HEK293 (cell line): ENCODE results near the gene RBBP7.

ENCODE experiments used
- CTCF ChIA-PET: fragments of 350-600 bp; formaldehyde crosslinking; extraction: SDS; loops from one replicate; lab custom pipeline; 2021; ENCODE audit warnings: antibody characterized with exemption; lab: Yijun Ruan, JAX
- POLR2A ChIA-PET: fragments of 300-600 bp; formaldehyde crosslinking; extraction: SDS; loops from one replicate; lab custom pipeline; 2020; ENCODE audit warnings: antibody characterized with exemption, inconsistent platforms; lab: Yijun Ruan, JAX
- H3K27ac ChIP-seq: fragments of 200-500 bp; sonication (Bioruptor generic); 2 replicates; pipeline ENCODE4 v1.5.1; 2014; ENCODE audit warnings: low read depth, low read length, control low read depth, inconsistent platforms; ENCODE audit errors: extremely low read depth
- H3K36me3 ChIP-seq, 2 experiments: fragments of 200-500 bp in 1 of 2; sonication (Bioruptor generic) in 1 of 2; 1 replicate in 1 of 2; 2 replicates in 1 of 2; pipeline ENCODE4 v1.5.1; 2014 to 2017; ENCODE audit warnings: inconsistent platforms in 2 of 2, low read length in 2 of 2; ENCODE audit not compliant: control insufficient read depth in 2 of 2, insufficient read depth in 1 of 2
- H3K4me1 ChIP-seq: fragments of 200-500 bp; sonication (Bioruptor generic); 2 replicates; pipeline ENCODE4 v1.5.1; 2014; ENCODE audit warnings: mild to moderate bottlenecking, low read length, inconsistent platforms; ENCODE audit not compliant: control insufficient read depth, insufficient read depth
- H3K4me3 ChIP-seq: 2 replicates; pipeline ENCODE4 v1.5.1; 2011; ENCODE audit warnings: low read depth, mild to moderate bottlenecking, control low read depth, low read length, moderate library complexity
- H3K9me3 ChIP-seq: fragments of 200-500 bp; sonication (Bioruptor generic); 2 replicates; pipeline ENCODE4 v1.5.1; 2014; ENCODE audit warnings: low read depth, low read length, inconsistent platforms; ENCODE audit not compliant: control insufficient read depth, insufficient read depth
- BCL11A ChIP-seq: fragments of 450-650 bp; formaldehyde crosslinking; IDR thresholded peaks from 2 replicates; pipeline ENCODE4 v1.5.1; 2016; ENCODE audit warnings: low read depth, missing biosample characterization, missing genetic modification characterization
- GFI1B ChIP-seq: fragments of 450-650 bp; formaldehyde crosslinking; IDR thresholded peaks from 2 replicates; pipeline ENCODE4 v1.5.1; 2016; ENCODE audit warnings: missing biosample characterization, missing genetic modification characterization
- IKZF3 ChIP-seq: fragments of 450-650 bp; IDR thresholded peaks from 2 replicates; pipeline ENCODE4 v1.5.0; 2018; ENCODE audit warnings: missing biosample characterization, mild to moderate bottlenecking, missing genetic modification characterization, moderate library complexity
- KLF10 ChIP-seq: fragments of 450-650 bp; IDR thresholded peaks from 2 replicates; pipeline ENCODE4 v1.5.1; 2018; ENCODE audit warnings: missing biosample characterization, mild to moderate bottlenecking, missing genetic modification characterization
- KLF8 ChIP-seq: fragments of 450-650 bp; formaldehyde crosslinking; IDR thresholded peaks from 2 replicates; pipeline ENCODE4 v1.5.1; 2016; ENCODE audit warnings: missing biosample characterization, missing genetic modification characterization
- MZF1 ChIP-seq: fragments of 450-650 bp; formaldehyde crosslinking; IDR thresholded peaks from 2 replicates; pipeline ENCODE4 v1.5.1; 2017; ENCODE audit warnings: missing biosample characterization, missing genetic modification characterization, borderline replicate concordance
- SP7 ChIP-seq: fragments of 450-650 bp; formaldehyde crosslinking; IDR thresholded peaks from 2 replicates; pipeline ENCODE4 v1.5.1; 2016; ENCODE audit warnings: missing biosample characterization, missing genetic modification characterization
- ZBTB21 ChIP-seq: fragments of 450-650 bp; formaldehyde crosslinking; IDR thresholded peaks from 2 replicates; pipeline ENCODE4 v1.5.1; 2017; ENCODE audit warnings: missing biosample characterization, missing genetic modification characterization
- ZFP37 ChIP-seq: fragments of 450-650 bp; formaldehyde crosslinking; IDR thresholded peaks from 2 replicates; pipeline ENCODE4 v1.5.1; 2016; ENCODE audit warnings: missing biosample characterization, missing genetic modification characterization
- ZNF133 ChIP-seq: fragments of 450-650 bp; formaldehyde crosslinking; IDR thresholded peaks from 2 replicates; pipeline ENCODE4 v1.5.1; 2016; ENCODE audit warnings: missing biosample characterization, missing genetic modification characterization
- ZNF274 ChIP-seq, 2 experiments: fragments of 200-500 bp in 1 of 2; fragments of 450-650 bp in 1 of 2; sonication (Bioruptor generic) in 1 of 2; formaldehyde crosslinking in 1 of 2; IDR thresholded peaks; 2 replicates each; pipeline versions ENCODE4 v1.5.1 to v1.6.1; 2014 to 2016; ENCODE audit warnings: borderline replicate concordance in 1 of 2, inconsistent platforms in 1 of 2, low read length in 1 of 2, missing biosample characterization in 1 of 2, missing genetic modification characterization in 1 of 2
- ZNF311 ChIP-seq: fragments of 450-650 bp; formaldehyde crosslinking; IDR thresholded peaks from 2 replicates; pipeline ENCODE4 v1.5.1; 2017; ENCODE audit warnings: missing biosample characterization, missing genetic modification characterization, borderline replicate concordance
- ZNF341 ChIP-seq: fragments of 450-650 bp; formaldehyde crosslinking; IDR thresholded peaks from 2 replicates; pipeline ENCODE4; 2016; ENCODE audit warnings: low read depth, missing biosample characterization, missing genetic modification characterization
- ZNF362 ChIP-seq: fragments of 450-650 bp; formaldehyde crosslinking; IDR thresholded peaks from 2 replicates; pipeline ENCODE4 v1.5.1; 2016; ENCODE audit warnings: missing biosample characterization, missing genetic modification characterization
- ZNF416 ChIP-seq: fragments of 450-650 bp; formaldehyde crosslinking; IDR thresholded peaks from 2 replicates; pipeline ENCODE4 v1.5.1; 2016; ENCODE audit warnings: missing biosample characterization, missing genetic modification characterization
- ZNF423 ChIP-seq: fragments of 450-650 bp; formaldehyde crosslinking; IDR thresholded peaks from 2 replicates; pipeline ENCODE4 v1.5.1; 2016; ENCODE audit warnings: missing biosample characterization, missing genetic modification characterization
- ZNF548 ChIP-seq: fragments of 450-650 bp; formaldehyde crosslinking; IDR thresholded peaks from 2 replicates; pipeline ENCODE4 v1.5.1; 2016; ENCODE audit warnings: missing biosample characterization, missing genetic modification characterization
- ZNF639 ChIP-seq: fragments of 450-650 bp; formaldehyde crosslinking; IDR thresholded peaks from 2 replicates; pipeline ENCODE4 v1.5.1; 2016; ENCODE audit warnings: missing biosample characterization, missing genetic modification characterization
- ZNF660 ChIP-seq: fragments of 450-650 bp; IDR thresholded peaks from 2 replicates; pipeline ENCODE4 v1.5.1; 2018; ENCODE audit warnings: missing biosample characterization, mild to moderate bottlenecking, missing genetic modification characterization
- ZNF664 ChIP-seq: fragments of 450-650 bp; formaldehyde crosslinking; IDR thresholded peaks from 2 replicates; pipeline ENCODE4 v1.5.1; 2016; ENCODE audit warnings: missing biosample characterization, missing genetic modification characterization
- ZNF785 ChIP-seq: fragments of 450-650 bp; formaldehyde crosslinking; IDR thresholded peaks from 2 replicates; pipeline ENCODE4 v1.5.1; 2016; ENCODE audit warnings: missing biosample characterization, missing genetic modification characterization
- TF ChIP-seq, protein P1 (sequence below): fragments of 450-650 bp; IDR thresholded peaks from 2 replicates; pipeline ENCODE4 v1.5.1; 2018; ENCODE audit warnings: missing biosample characterization, mild to moderate bottlenecking, missing genetic modification characterization
- TF ChIP-seq, protein P2 (sequence below): fragments of 450-650 bp; formaldehyde crosslinking; IDR thresholded peaks from 2 replicates; pipeline ENCODE4 v1.5.1; 2016; ENCODE audit warnings: missing biosample characterization, missing genetic modification characterization
- TF ChIP-seq, protein P3 (sequence below): fragments of 450-650 bp; formaldehyde crosslinking; IDR thresholded peaks from 2 replicates; pipeline ENCODE4 v1.5.1; 2016; ENCODE audit warnings: missing biosample characterization, missing genetic modification characterization, low read depth
- TF ChIP-seq, protein P4 (sequence below): fragments of 450-650 bp; formaldehyde crosslinking; IDR thresholded peaks from 2 replicates; pipeline ENCODE4 v1.5.1; 2016; ENCODE audit warnings: missing biosample characterization, missing genetic modification characterization

Gene RBBP7

GRCh38 chrX:16828124-16828908, 41.8 kb downstream of the RBBP7 start:
- Histone ChIP-seq H3K27ac (no peak overlapping the region), H3K4me3 (no peak overlapping the region), H3K9me3 (no peaks in the 10 kb centered on the region), H3K4me1 (peaks cover 13% of the 10 kb centered on the region), H3K36me3 (peaks cover 29 to 59% of the 10 kb centered on the region in 2 experiments)
- CTCF ChIA-PET: interaction anchor here (0.6 to 4.6 kb wide), 8 partner anchors 9 to 1061 kb away, joined by 3 to 32 read pairs (median 4); no protein-coding TSS in a partner anchor
- POLR2A ChIA-PET: no interaction called here
- no peak for TF ChIP-seq ZNF341 (tag by site-specific recombination)
- TF ChIP-seq SP7 (tag by site-specific recombination): peak; percentile 35; the same call in 1 of the 2 replicates
- no peak for TF ChIP-seq GFI1B (tag by site-specific recombination)
- no peak for TF ChIP-seq ZNF660 (tag by site-specific recombination)
- TF ChIP-seq MZF1 (tag by site-specific recombination): no peak
- TF ChIP-seq, protein P1, sequence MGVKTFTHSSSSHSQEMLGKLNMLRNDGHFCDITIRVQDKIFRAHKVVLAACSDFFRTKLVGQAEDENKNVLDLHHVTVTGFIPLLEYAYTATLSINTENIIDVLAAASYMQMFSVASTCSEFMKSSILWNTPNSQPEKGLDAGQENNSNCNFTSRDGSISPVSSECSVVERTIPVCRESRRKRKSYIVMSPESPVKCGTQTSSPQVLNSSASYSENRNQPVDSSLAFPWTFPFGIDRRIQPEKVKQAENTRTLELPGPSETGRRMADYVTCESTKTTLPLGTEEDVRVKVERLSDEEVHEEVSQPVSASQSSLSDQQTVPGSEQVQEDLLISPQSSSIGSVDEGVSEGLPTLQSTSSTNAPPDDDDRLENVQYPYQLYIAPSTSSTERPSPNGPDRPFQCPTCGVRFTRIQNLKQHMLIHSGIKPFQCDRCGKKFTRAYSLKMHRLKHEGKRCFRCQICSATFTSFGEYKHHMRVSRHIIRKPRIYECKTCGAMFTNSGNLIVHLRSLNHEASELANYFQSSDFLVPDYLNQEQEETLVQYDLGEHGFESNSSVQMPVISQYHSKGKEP (tag by site-specific recombination): no peak
- peak; percentile 93 for TF ChIP-seq ZBTB21 (tag by site-specific recombination)
- TF ChIP-seq, protein P2, sequence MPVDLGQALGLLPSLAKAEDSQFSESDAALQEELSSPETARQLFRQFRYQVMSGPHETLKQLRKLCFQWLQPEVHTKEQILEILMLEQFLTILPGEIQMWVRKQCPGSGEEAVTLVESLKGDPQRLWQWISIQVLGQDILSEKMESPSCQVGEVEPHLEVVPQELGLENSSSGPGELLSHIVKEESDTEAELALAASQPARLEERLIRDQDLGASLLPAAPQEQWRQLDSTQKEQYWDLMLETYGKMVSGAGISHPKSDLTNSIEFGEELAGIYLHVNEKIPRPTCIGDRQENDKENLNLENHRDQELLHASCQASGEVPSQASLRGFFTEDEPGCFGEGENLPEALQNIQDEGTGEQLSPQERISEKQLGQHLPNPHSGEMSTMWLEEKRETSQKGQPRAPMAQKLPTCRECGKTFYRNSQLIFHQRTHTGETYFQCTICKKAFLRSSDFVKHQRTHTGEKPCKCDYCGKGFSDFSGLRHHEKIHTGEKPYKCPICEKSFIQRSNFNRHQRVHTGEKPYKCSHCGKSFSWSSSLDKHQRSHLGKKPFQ (tag by site-specific recombination): no peak
- 0 out of 2 replicates have a peak, but pooled peaks have one; percentile 21 for TF ChIP-seq ZFP37
- no peak for TF ChIP-seq ZNF664 (tag by site-specific recombination)
- TF ChIP-seq, protein P3, sequence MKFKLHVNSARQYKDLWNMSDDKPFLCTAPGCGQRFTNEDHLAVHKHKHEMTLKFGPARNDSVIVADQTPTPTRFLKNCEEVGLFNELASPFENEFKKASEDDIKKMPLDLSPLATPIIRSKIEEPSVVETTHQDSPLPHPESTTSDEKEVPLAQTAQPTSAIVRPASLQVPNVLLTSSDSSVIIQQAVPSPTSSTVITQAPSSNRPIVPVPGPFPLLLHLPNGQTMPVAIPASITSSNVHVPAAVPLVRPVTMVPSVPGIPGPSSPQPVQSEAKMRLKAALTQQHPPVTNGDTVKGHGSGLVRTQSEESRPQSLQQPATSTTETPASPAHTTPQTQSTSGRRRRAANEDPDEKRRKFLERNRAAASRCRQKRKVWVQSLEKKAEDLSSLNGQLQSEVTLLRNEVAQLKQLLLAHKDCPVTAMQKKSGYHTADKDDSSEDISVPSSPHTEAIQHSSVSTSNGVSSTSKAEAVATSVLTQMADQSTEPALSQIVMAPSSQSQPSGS (tag by site-specific recombination): peak; percentile 69; the same call in 1 of the 2 replicates
- TF ChIP-seq, protein P4, sequence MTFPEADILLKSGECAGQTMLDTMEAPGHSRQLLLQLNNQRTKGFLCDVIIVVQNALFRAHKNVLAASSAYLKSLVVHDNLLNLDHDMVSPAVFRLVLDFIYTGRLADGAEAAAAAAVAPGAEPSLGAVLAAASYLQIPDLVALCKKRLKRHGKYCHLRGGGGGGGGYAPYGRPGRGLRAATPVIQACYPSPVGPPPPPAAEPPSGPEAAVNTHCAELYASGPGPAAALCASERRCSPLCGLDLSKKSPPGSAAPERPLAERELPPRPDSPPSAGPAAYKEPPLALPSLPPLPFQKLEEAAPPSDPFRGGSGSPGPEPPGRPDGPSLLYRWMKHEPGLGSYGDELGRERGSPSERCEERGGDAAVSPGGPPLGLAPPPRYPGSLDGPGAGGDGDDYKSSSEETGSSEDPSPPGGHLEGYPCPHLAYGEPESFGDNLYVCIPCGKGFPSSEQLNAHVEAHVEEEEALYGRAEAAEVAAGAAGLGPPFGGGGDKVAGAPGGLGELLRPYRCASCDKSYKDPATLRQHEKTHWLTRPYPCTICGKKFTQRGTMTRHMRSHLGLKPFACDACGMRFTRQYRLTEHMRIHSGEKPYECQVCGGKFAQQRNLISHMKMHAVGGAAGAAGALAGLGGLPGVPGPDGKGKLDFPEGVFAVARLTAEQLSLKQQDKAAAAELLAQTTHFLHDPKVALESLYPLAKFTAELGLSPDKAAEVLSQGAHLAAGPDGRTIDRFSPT: no peak
- no peak for TF ChIP-seq ZNF416 (tag by site-specific recombination)
- no peak for TF ChIP-seq ZNF274 (IDR thresholded peaks at IDR 0.05; ENCODE audit: low read length)
- no peak for TF ChIP-seq ZNF274 (tag by site-specific recombination; IDR thresholded peaks at IDR 0.05; ENCODE audit: borderline replicate concordance)
- TF ChIP-seq ZNF311 (tag by site-specific recombination): no peak
- TF ChIP-seq ZNF548 (tag by site-specific recombination): no peak
- TF ChIP-seq ZNF639: 0 out of 2 replicates have a peak, but pooled peaks have one; percentile 45
- TF ChIP-seq ZNF362 (tag by site-specific recombination): peak; percentile 41; the same call in 1 of the 2 replicates
- peak; percentile 57; the same call in 1 of the 2 replicates for TF ChIP-seq KLF8 (tag by site-specific recombination)
- TF ChIP-seq ZNF423 (tag by site-specific recombination): no peak
- TF ChIP-seq BCL11A (tag by site-specific recombination): no peak
- no peak for TF ChIP-seq ZNF785 (tag by site-specific recombination)
- TF ChIP-seq IKZF3 (tag by site-specific recombination): peak; percentile 26; the same call in 1 of the 2 replicates
- TF ChIP-seq KLF10 (tag by site-specific recombination): 0 out of 2 replicates have a peak, but pooled peaks have one; percentile 17
- TF ChIP-seq ZNF133 (tag by site-specific recombination): peak; percentile 83
